OCI-LY7 (cell line): Measurements from ENCODE around the gene SOCS7. TPM values are rescaled to one million over a fixed set of nuclear protein-coding genes. Genes with fewer than 3 reads are reported as not detected.

ENCODE experiments used
- BruUV-seq: library from RNA; stranded (reverse); fragments of 400-500 nt; replicated peaks from 2 replicates; lab custom pipeline; 2021; lab: Mats Ljungman, UMichigan
- CTCF ChIA-PET: fragments of 300-600 bp; sonication (Branson Sonifier 250); formaldehyde crosslinking; loops from one replicate; lab custom pipeline; 2022; ENCODE audit warnings: antibody characterized with exemption; ENCODE audit not compliant: unreplicated experiment; lab: Charles Lee
- POLR2A ChIA-PET: fragments of 300-600 bp; sonication (Branson Sonifier 250); formaldehyde crosslinking; loops from one replicate; lab custom pipeline; 2022; ENCODE audit warnings: antibody characterized with exemption; lab: Charles Lee
- DNase-seq: peaks from one replicate; pipeline ENCODE4 v3.0.0-alpha.2; 2015; ENCODE audit warnings: low spot score
- H2AFZ ChIP-seq: fragments of 200-600 bp; sonication (generic), shearing (Covaris generic); 2 replicates; pipeline ENCODE4 v1.6.1; 2014; ENCODE audit warnings: mild to moderate bottlenecking, antibody characterized with exemption, low read length, moderate library complexity
- H3K27ac ChIP-seq: fragments of 200-600 bp; sonication (generic); 2 replicates; pipeline ENCODE4 v1.5.1; 2014; ENCODE audit warnings: mixed run types, low read depth, mild to moderate bottlenecking, moderate library complexity, low read length, inconsistent platforms; ENCODE audit not compliant: poor library complexity, severe bottlenecking
- H3K36me3 ChIP-seq: fragments of 200-600 bp; sonication (generic); 2 replicates; pipeline ENCODE4 v1.6.1; 2014; ENCODE audit warnings: mild to moderate bottlenecking, antibody characterized with exemption, low read length, moderate library complexity, mixed read lengths; ENCODE audit not compliant: insufficient read depth
- H3K4me1 ChIP-seq: fragments of 200-600 bp; sonication (generic); 2 replicates; pipeline ENCODE4 v1.5.1; 2014; ENCODE audit warnings: mild to moderate bottlenecking, low read length; ENCODE audit not compliant: insufficient read depth, poor library complexity, severe bottlenecking
- H3K4me2 ChIP-seq: fragments of 200-600 bp; sonication (generic); 2 replicates; pipeline ENCODE4 v1.6.1; 2014; ENCODE audit warnings: mild to moderate bottlenecking, low read length
- H3K4me3 ChIP-seq: fragments of 200-600 bp; sonication (generic); 2 replicates; pipeline ENCODE4 v1.5.1; 2014; ENCODE audit warnings: mild to moderate bottlenecking, low read depth, low read length; ENCODE audit not compliant: poor library complexity, severe bottlenecking
- H3K79me2 ChIP-seq: fragments of 200-600 bp; sonication (generic); 2 replicates; pipeline ENCODE4 v1.6.1; 2016; ENCODE audit warnings: low read depth, mild to moderate bottlenecking, low read length, moderate library complexity, mixed read lengths; ENCODE audit not compliant: insufficient read depth
- H3K9me2 ChIP-seq: fragments of 200-600 bp; sonication (generic); 2 replicates; pipeline ENCODE4 v1.6.1; 2016; ENCODE audit warnings: mild to moderate bottlenecking, low read length, mixed read lengths; ENCODE audit not compliant: insufficient read depth
- H3K9me3 ChIP-seq: fragments of 200-600 bp; sonication (generic); 2 replicates; pipeline ENCODE4 v1.6.1; 2014; ENCODE audit warnings: mild to moderate bottlenecking, mixed run types, low read length, mixed read lengths
- H4K20me1 ChIP-seq: fragments of 200-600 bp; sonication (generic); 2 replicates; pipeline ENCODE4 v1.6.1; 2014; ENCODE audit warnings: mild to moderate bottlenecking, antibody characterized with exemption, low read length, moderate library complexity, mixed read lengths; ENCODE audit not compliant: insufficient read depth
- CTCF ChIP-seq: fragments of 200-600 bp; sonication (generic); conservative IDR thresholded peaks from 2 replicates; pipeline ENCODE4 v1.5.1; 2014; ENCODE audit warnings: mild to moderate bottlenecking, antibody characterized with exemption, low read length, moderate library complexity, mixed read lengths
- EZH2phosphoT487 ChIP-seq: fragments of 200-600 bp; sonication (generic); IDR thresholded peaks from 2 replicates; pipeline ENCODE4 v1.6.1; 2018; ENCODE audit warnings: low read depth, borderline replicate concordance, mild to moderate bottlenecking, mixed run types, antibody characterized with exemption, low read length, moderate library complexity, mixed read lengths
- intact Hi-C: fragments of 100-400 bp; cut with micrococcal nuclease; formaldehyde crosslinking; loops from one replicate; pipeline ENCODE4 v1.10.0; 2022; ENCODE audit not compliant: unreplicated experiment
- total RNA-seq, 2 experiments: library from RNA; depleted of rRNA in 1 of 2; stranded (reverse); fragments of >200 nt in 1 of 2; shearing (Covaris generic) in 1 of 2; gene quantifications; 2 replicates each; pipeline ENCODE4 v1.2.3, GENCODE V29; 2014 to 2022

SOCS7 gene
- total RNA-seq, 2 experiments from 2014 or later: 36.1 to 39.1 TPM

GRCh38 chr17:38317081-38317480, 34.6 kb upstream of the SOCS7 start:
- Histone ChIP-seq H4K20me1 (no peaks in the 10 kb centered on the region), H3K4me1 (no peaks in the 10 kb centered on the region), H3K36me3 (peaks cover 41% of the 10 kb centered on the region), H2AFZ (no peak overlapping the region), H3K9me3 (no peaks in the 10 kb centered on the region), H3K9me2 (no peaks in the 10 kb centered on the region), H3K4me2 (no peak overlapping the region), H3K79me2 (no peaks in the 10 kb centered on the region), H3K4me3 (no peak overlapping the region), H3K27ac (no peak overlapping the region)
- ChIA-PET POLR2A (interaction anchor here (2.1 kb wide), 1 partner anchor 8 kb away, joined by 8 read pairs; no protein-coding TSS in a partner anchor), CTCF (no interaction called here)
- DNase-seq: no peak
- TF ChIP-seq CTCF (no peak), EZH2phosphoT487 (no peak)
- intact Hi-C loops: no loop called here
- BruUV-seq: no TSS peak

GRCh38 chr17:38320482-38320881, 31.2 kb upstream of the SOCS7 start:
- Histone ChIP-seq H3K9me3 (no peaks in the 10 kb centered on the region), H3K4me2 (no peak overlapping the region), H3K27ac (no peak overlapping the region), H3K79me2 (no peaks in the 10 kb centered on the region), H3K4me1 (peaks cover 32% of the 10 kb centered on the region), H3K9me2 (no peaks in the 10 kb centered on the region), H2AFZ (no peak overlapping the region), H3K36me3 (peaks cover 51% of the 10 kb centered on the region), H4K20me1 (no peaks in the 10 kb centered on the region), H3K4me3 (no peak overlapping the region)
- intact Hi-C loops: no loop called here
- no peak for DNase-seq
- ChIA-PET POLR2A (no interaction called here), CTCF (no interaction called here)
- TF ChIP-seq CTCF (no peak), EZH2phosphoT487 (no peak)
- BruUV-seq: no TSS peak

- H3K9me3 ChIP-seq: no peaks in the 10 kb centered on the region
- BruUV-seq: no TSS peak
- intact Hi-C loops: no loop called here
- H3K36me3 ChIP-seq: peaks cover 37% of the 10 kb centered on the region
- TF ChIP-seq CTCF: peak; percentile 59
- TF ChIP-seq EZH2phosphoT487: no peak
- peak overlapping the region; percentile 17 for H3K27ac ChIP-seq
- no peak overlapping the region for H3K4me2 ChIP-seq
- H3K79me2 ChIP-seq: no peaks in the 10 kb centered on the region
- POLR2A ChIA-PET: no interaction called here
- H3K4me1 ChIP-seq: peaks cover 50% of the 10 kb centered on the region
- H3K4me3 ChIP-seq: no peak overlapping the region
- H4K20me1 ChIP-seq: no peaks in the 10 kb centered on the region
- CTCF ChIA-PET: interaction anchor here (1.0 kb wide), 2 partner anchors 11 to 13 kb away, joined by 3 to 5 read pairs; no protein-coding TSS in a partner anchor
- H3K9me2 ChIP-seq: no peaks in the 10 kb centered on the region
- peak; percentile 76 for DNase-seq
- H2AFZ ChIP-seq: no peak overlapping the region
These were observed 29.4 kb upstream of the SOCS7 start for GRCh38 chr17:38322156-38322779.
